Keratinocyte (primary cell): ENCODE measurements around the gene LRRC63. TPM values are rescaled to one million over a fixed set of nuclear protein-coding genes. Genes with fewer than 3 reads are reported as not detected.

Source experiments
- DNase-seq: peaks from one replicate; pipeline ENCODE4 v3.0.0-alpha.2; 2011; ENCODE audit warnings: low read depth, missing footprints, low spot score
- FAIRE-seq: peaks from 2 replicates; lab custom pipeline; 2011; peaks lifted over from hg19 to GRCh38; lab: Jason Lieb, UNC
- H2AFZ ChIP-seq: 2 replicates; pipeline ENCODE4 v1.6.0; 2012; ENCODE audit warnings: low read length, control low read depth, inconsistent platforms; ENCODE audit not compliant: control insufficient read depth
- H3K27ac ChIP-seq: 2 replicates; pipeline ENCODE4 v1.5.1; 2011; ENCODE audit warnings: low read length; ENCODE audit not compliant: control insufficient read depth, insufficient read depth
- H3K27me3 ChIP-seq: 3 replicates; pipeline ENCODE4 v1.6.0; 2011; ENCODE audit warnings: low read length; ENCODE audit not compliant: control insufficient read depth, insufficient read depth; ENCODE audit errors: extremely low read depth
- H3K36me3 ChIP-seq, 2 experiments: 2 replicates in 1 of 2; 3 replicates in 1 of 2; pipeline ENCODE4 v1.5.1; 2011; ENCODE audit warnings: low read length in 2 of 2, mild to moderate bottlenecking in 1 of 2; ENCODE audit not compliant: control insufficient read depth in 2 of 2, insufficient read depth in 2 of 2; ENCODE audit errors: extremely low read depth in 1 of 2
- H3K4me1 ChIP-seq: 3 replicates; pipeline ENCODE4 v1.5.1; 2011; ENCODE audit warnings: low read length; ENCODE audit not compliant: control insufficient read depth, insufficient read depth; ENCODE audit errors: extremely low read depth
- H3K4me2 ChIP-seq: 3 replicates; pipeline ENCODE4 v1.6.0; 2011; ENCODE audit warnings: low read depth, low read length; ENCODE audit not compliant: control insufficient read depth, insufficient read depth; ENCODE audit errors: extremely low read depth
- H3K4me3 ChIP-seq, 3 experiments: fragments of 200-600 bp in 1 of 3; sonication (generic) in 1 of 3; 2 replicates in 2 of 3; 3 replicates in 1 of 3; pipeline ENCODE4 v1.5.1; 2011 to 2016; ENCODE audit warnings: low read length in 3 of 3, mild to moderate bottlenecking in 3 of 3, control low read depth in 2 of 3, inconsistent platforms in 1 of 3, low read depth in 1 of 3, mixed read lengths in 1 of 3, mixed run types in 1 of 3, moderate library complexity in 1 of 3; ENCODE audit not compliant: control insufficient read depth in 2 of 3, insufficient read depth in 2 of 3; ENCODE audit errors: extremely low read depth in 1 of 3
- H3K79me2 ChIP-seq: 2 replicates; pipeline ENCODE4 v1.6.0; 2012; ENCODE audit warnings: low read length; ENCODE audit not compliant: control insufficient read depth, insufficient read depth
- H3K9ac ChIP-seq: 3 replicates; pipeline ENCODE4 v1.6.0; 2011; ENCODE audit warnings: low read length; ENCODE audit not compliant: control insufficient read depth, insufficient read depth; ENCODE audit errors: extremely low read depth
- H3K9me1 ChIP-seq: 3 replicates; pipeline ENCODE4 v1.6.0; 2011; ENCODE audit warnings: low read length; ENCODE audit not compliant: control insufficient read depth, insufficient read depth; ENCODE audit errors: extremely low read depth
- H3K9me3 ChIP-seq: 2 replicates; pipeline ENCODE4 v1.5.1; 2012; ENCODE audit warnings: low read depth, low read length; ENCODE audit not compliant: control insufficient read depth
- H4K20me1 ChIP-seq: 3 replicates; pipeline ENCODE4 v1.6.0; 2011; ENCODE audit warnings: low read length; ENCODE audit not compliant: control insufficient read depth, insufficient read depth; ENCODE audit errors: extremely low read depth
- CTCF ChIP-seq, 3 experiments: IDR thresholded peaks in 1 of 3; conservative IDR thresholded peaks in 1 of 3; optimal IDR thresholded peaks in 1 of 3; 2 replicates in 2 of 3; 3 replicates in 1 of 3; pipeline versions ENCODE3 to v1.5.1; 2011; ENCODE audit warnings: low read length in 3 of 3, mild to moderate bottlenecking in 3 of 3, moderate library complexity in 2 of 3, control low read depth in 1 of 3, inconsistent platforms in 1 of 3; ENCODE audit not compliant: insufficient read depth in 2 of 3; ENCODE audit errors: extremely low read depth in 1 of 3
- EZH2 ChIP-seq: IDR thresholded peaks from one replicate; pipeline ENCODE4 v1.6.1; 2012; ENCODE audit warnings: inconsistent platforms, mild to moderate bottlenecking, low read length, moderate library complexity
- dilution Hi-C: fragments of 300-500 bp; cut with MboI; formaldehyde crosslinking; loops from one replicate; pipeline ENCODE4 v1.7.0; 2020; ENCODE audit warnings: low sequenced_read_pairs; ENCODE audit not compliant: extremely low pct_ligation_motif_present
- polyA plus RNA-seq, 5 experiments: library from polyadenylated mRNA; depleted of rRNA in 3 of 5; stranded (reverse) in 3 of 5; stranded (forward) in 1 of 5; unstranded in 1 of 5; fragments of >200 nt; gene quantifications; 1 replicate in 1 of 5; 2 replicates in 3 of 5; 3 replicates in 1 of 5; pipeline versions ENCODE4 v1.2.1 to v1.2.3, GENCODE V29; 2011 to 2012; ENCODE audit warnings: missing spikeins in 2 of 5, low read depth in 1 of 5, low replicate concordance in 1 of 5

The LRRC63 gene
- polyA plus RNA-seq, 1 donor (not counting 4 experiments of a cell fraction or from before 2014, with no cell fraction given) = not detected

DNA sequence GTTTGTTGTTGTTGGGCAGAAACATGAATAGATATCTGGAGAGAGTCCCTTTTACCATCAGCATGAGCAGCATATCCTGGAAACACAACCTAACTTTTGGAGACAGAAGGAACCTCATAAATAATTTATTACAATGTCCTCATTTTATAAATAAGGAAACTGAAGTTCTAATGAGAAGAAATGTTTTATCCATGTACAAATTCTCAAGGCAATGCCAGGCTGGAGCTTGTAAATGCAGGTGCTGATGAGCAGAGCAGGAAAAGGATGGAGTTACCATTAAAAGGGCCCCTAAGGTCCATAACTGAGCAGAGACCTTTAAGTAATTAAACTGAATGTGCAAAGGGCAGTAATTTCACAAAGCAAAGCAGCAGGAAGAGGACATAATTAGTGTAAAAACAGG is 47.1 kb upstream of the LRRC63 start:
- H3K36me3 ChIP-seq = no peaks in the 10 kb centered on the region
- no peak for DNase-seq
- H2AFZ ChIP-seq = no peak overlapping the region
- no peak for FAIRE-seq
- H3K9me1 ChIP-seq = no peaks in the 10 kb centered on the region
- H3K27me3 ChIP-seq = peaks cover 14% of the 10 kb centered on the region
- H4K20me1 ChIP-seq = no peaks in the 10 kb centered on the region
- no peak overlapping the region for H3K4me3 ChIP-seq
- TF ChIP-seq CTCF (optimal IDR thresholded peaks at IDR 0.05 in 1 of 3, IDR thresholded peaks at IDR 0.05 in 1 of 3, conservative IDR thresholded peaks at IDR 0.05 in 1 of 3; ENCODE audit: extremely low read depth in 1 of 3, insufficient read depth in 2 of 3, low read length in 3 of 3) (no peak), EZH2 (no peak)
- no peaks in the 10 kb centered on the region for H3K4me1 ChIP-seq
- H3K4me2 ChIP-seq = no peak overlapping the region
- H3K27ac ChIP-seq = no peak overlapping the region
- H3K79me2 ChIP-seq = no peaks in the 10 kb centered on the region
- no peak overlapping the region for H3K9ac ChIP-seq
- H3K9me3 ChIP-seq = no peaks in the 10 kb centered on the region
- dilution Hi-C loops = no loop called here

DNA sequence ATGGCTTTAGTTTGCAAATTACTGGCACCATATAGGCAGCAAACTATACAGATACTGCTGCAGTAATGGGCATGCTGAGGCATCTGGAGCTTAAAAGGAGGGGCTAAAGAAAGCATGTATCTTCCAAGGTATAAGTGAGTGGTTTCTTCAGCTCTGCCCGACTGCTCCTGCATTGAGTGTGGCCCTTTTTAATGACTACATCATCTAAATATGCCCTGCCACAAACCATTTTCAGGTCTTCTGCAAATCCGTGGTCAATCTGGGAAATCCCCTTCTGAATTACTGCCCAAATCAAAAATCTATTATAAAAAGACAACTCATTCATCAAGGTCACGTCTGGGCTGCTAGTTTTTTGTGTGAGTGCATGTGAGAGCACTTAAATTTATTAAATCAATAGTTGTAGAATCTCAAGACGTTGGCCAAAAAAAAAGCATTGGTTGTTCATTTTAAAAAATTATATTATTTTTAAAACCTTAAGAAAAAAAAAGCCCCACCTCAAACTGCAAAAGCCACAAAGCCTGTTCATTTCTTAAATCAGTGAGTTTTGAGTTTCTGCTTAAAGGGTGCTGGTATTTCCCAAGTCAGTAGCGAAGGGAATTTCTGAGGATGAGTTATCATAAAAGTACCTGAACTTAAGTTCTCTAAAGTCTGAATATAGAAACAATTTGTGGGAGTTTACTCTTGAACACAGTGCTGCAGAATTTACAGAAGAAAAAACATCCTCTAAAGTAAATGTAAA is 46.1 kb upstream of the LRRC63 start:
- no peaks in the 10 kb centered on the region for H3K9me3 ChIP-seq
- H3K9ac ChIP-seq = no peak overlapping the region
- H3K27ac ChIP-seq = no peak overlapping the region
- no peak overlapping the region for H2AFZ ChIP-seq
- H3K27me3 ChIP-seq = peaks cover 14% of the 10 kb centered on the region
- no peaks in the 10 kb centered on the region for H3K79me2 ChIP-seq
- no peaks in the 10 kb centered on the region for H4K20me1 ChIP-seq
- no peak for TF ChIP-seq CTCF (optimal IDR thresholded peaks at IDR 0.05 in 1 of 3, IDR thresholded peaks at IDR 0.05 in 1 of 3, conservative IDR thresholded peaks at IDR 0.05 in 1 of 3; ENCODE audit: extremely low read depth in 1 of 3, insufficient read depth in 2 of 3, low read length in 3 of 3)
- no peak for TF ChIP-seq EZH2
- FAIRE-seq = no peak
- no peak overlapping the region for H3K4me3 ChIP-seq
- no peak overlapping the region for H3K4me2 ChIP-seq
- H3K4me1 ChIP-seq = no peaks in the 10 kb centered on the region
- H3K36me3 ChIP-seq = no peaks in the 10 kb centered on the region
- dilution Hi-C loops = no loop called here
- H3K9me1 ChIP-seq = no peaks in the 10 kb centered on the region
- no peak for DNase-seq
